Testis (tissue), 3 donors: ENCODE measurements around the gene CFAP221. TPM values are rescaled to one million over a fixed set of nuclear protein-coding genes. Genes with fewer than 3 reads are reported as not detected.

Source experiments
- DNase-seq: peaks from one replicate; pipeline ENCODE4 v3.0.0-alpha.2; 2019
- H3K27ac ChIP-seq, 2 donors: fragments of 200-600 bp; sonication (generic); one replicate each; pipeline ENCODE4 v1.5.1; 2019
- H3K27me3 ChIP-seq: fragments of 200-600 bp; sonication (generic); one replicate; pipeline ENCODE4 v1.5.1; 2019
- H3K36me3 ChIP-seq: fragments of 200-600 bp; sonication (generic); one replicate; pipeline ENCODE4 v1.5.1; 2017; ENCODE audit warnings: low read depth; ENCODE audit errors: missing control alignments
- H3K4me1 ChIP-seq: fragments of 200-600 bp; sonication (generic); one replicate; pipeline ENCODE4 v1.5.1; 2019
- H3K4me3 ChIP-seq, 2 donors: fragments of 200-600 bp; sonication (generic); one replicate each; pipeline ENCODE4 v1.5.1; 2017 to 2019
- H3K9me3 ChIP-seq: fragments of 200-600 bp; sonication (generic); one replicate; pipeline ENCODE4 v1.5.1; 2017
- CTCF ChIP-seq, 3 experiments: fragments of 450-650 bp in 2 of 3; fragments of 200-600 bp in 1 of 3; sonication (generic) in 1 of 3; IDR thresholded peaks; one replicate each; pipeline ENCODE4 v1.5.1; 2016 to 2019; ENCODE audit warnings: antibody characterized with exemption in 3 of 3, mild to moderate bottlenecking in 2 of 3, moderate library complexity in 1 of 3
- POLR2A ChIP-seq: fragments of 450-650 bp; IDR thresholded peaks from one replicate; pipeline ENCODE4 v1.6.1; 2017; ENCODE audit warnings: antibody characterized with exemption, mild to moderate bottlenecking, moderate library complexity
- WGBS, 2 donors: methylation state at CpG; one replicate each; pipeline ENCODE4 v1.1.5; 2018; 5-methylcytosine and 5-hydroxymethylcytosine counted together
- intact Hi-C: fragments of 100-400 bp; cut with DNase I; formaldehyde crosslinking; loops from one replicate; pipeline ENCODE4 v1.15.1; 2023; ENCODE audit warnings: low total_unique reads
- polyA plus RNA-seq: library from polyadenylated mRNA; stranded (reverse); fragments of 350-450 nt; fragmentation: Illumina TruSeq; extraction: RNeasy Lipid Tissue Mini Kit (QIAGEN cat#74804); gene quantifications from one replicate; pipeline ENCODE4 v1.2.3, GENCODE V29; 2014; ENCODE audit warnings: low read depth, low replicate concordance; ENCODE audit not compliant: insufficient read depth
- total RNA-seq, 2 donors: library from RNA; depleted of rRNA; stranded (reverse); fragments of >200 nt; gene quantifications; one replicate each; pipeline ENCODE4 v1.2.3, GENCODE V29; 2016

Gene CFAP221
- total and polyA plus RNA-seq, 3 donors from 2014 or later, result 28.2 to 91.2 (median 62.4) TPM

DNA sequence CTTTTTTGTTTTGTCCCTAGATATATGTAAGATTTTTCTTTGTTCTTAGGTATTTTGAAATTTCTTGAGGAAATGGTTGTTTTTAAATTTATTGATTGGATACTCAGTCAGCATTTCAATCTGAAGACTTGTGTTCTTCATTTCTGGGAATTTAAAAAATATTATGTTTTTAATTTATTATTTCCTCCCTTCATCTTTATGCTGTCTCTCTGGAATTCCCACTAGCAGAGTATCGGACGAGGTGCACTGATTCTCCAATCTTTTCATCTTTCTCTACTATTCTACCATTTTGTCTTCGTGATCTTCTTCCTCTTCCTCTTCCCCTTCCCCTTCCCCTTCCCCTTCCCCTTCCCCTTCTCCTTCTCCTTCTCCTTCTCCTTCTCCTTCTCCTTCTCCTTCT is 32.3 kb upstream of the CFAP221 start:
- WGBS, 2 donors, result 84 to 86% methylated on average over 3 of the region's 3 CpGs
- Histone ChIP-seq H3K27me3 (no peaks in the 10 kb centered on the region), H3K4me3 (no peak overlapping the region), H3K9me3 (no peaks in the 10 kb centered on the region), H3K4me1 (no peaks in the 10 kb centered on the region), H3K27ac (no peak overlapping the region), H3K36me3 (no peaks in the 10 kb centered on the region)
- TF ChIP-seq CTCF (IDR thresholded peaks at IDR 0.05), result no peak
- TF ChIP-seq POLR2A, result no peak
- no peak for DNase-seq
- intact Hi-C loops, result no loop called here

- WGBS, 2 donors, result 88 to 100% methylated on average over 1 of the region's 1 CpG
- Histone ChIP-seq H3K27me3 (no peaks in the 10 kb centered on the region), H3K4me3 (no peak overlapping the region), H3K36me3 (no peaks in the 10 kb centered on the region), H3K27ac (no peak overlapping the region), H3K9me3 (no peaks in the 10 kb centered on the region), H3K4me1 (no peaks in the 10 kb centered on the region)
- no peak for DNase-seq
- intact Hi-C loops, result no loop called here
- TF ChIP-seq POLR2A (no peak), CTCF (IDR thresholded peaks at IDR 0.05) (no peak)
These were observed 31.3 kb upstream of the CFAP221 start for GRCh38 chr2:119512946-119513345.

GRCh38 chr2:119513832-119514231 is 30.4 kb upstream of the CFAP221 start:
- Histone ChIP-seq H3K4me3 (no peak overlapping the region), H3K36me3 (no peaks in the 10 kb centered on the region), H3K27me3 (no peaks in the 10 kb centered on the region), H3K9me3 (no peaks in the 10 kb centered on the region), H3K4me1 (no peaks in the 10 kb centered on the region), H3K27ac (no peak overlapping the region)
- intact Hi-C loops, result no loop called here
- no peak for DNase-seq
- WGBS, 2 donors, result 68 to 71% methylated on average over 1 of the region's 1 CpG
- TF ChIP-seq POLR2A (no peak), CTCF (IDR thresholded peaks at IDR 0.05) (no peak)

- WGBS, 2 donors, result 90 to 92% methylated on average over 2 of the region's 2 CpGs
- no peaks in the 10 kb centered on the region for H3K4me1 ChIP-seq
- no peaks in the 10 kb centered on the region for H3K27me3 ChIP-seq
- H3K36me3 ChIP-seq, result no peaks in the 10 kb centered on the region
- intact Hi-C loops, result no loop called here
- DNase-seq, result no peak
- TF ChIP-seq CTCF (IDR thresholded peaks at IDR 0.05) (no peak), POLR2A (no peak)
- H3K4me3 ChIP-seq, result no peak overlapping the region
- no peak overlapping the region for H3K27ac ChIP-seq
- no peaks in the 10 kb centered on the region for H3K9me3 ChIP-seq
These were observed 28.1 kb upstream of the CFAP221 start for GRCh38 chr2:119516121-119516520.

DNA sequence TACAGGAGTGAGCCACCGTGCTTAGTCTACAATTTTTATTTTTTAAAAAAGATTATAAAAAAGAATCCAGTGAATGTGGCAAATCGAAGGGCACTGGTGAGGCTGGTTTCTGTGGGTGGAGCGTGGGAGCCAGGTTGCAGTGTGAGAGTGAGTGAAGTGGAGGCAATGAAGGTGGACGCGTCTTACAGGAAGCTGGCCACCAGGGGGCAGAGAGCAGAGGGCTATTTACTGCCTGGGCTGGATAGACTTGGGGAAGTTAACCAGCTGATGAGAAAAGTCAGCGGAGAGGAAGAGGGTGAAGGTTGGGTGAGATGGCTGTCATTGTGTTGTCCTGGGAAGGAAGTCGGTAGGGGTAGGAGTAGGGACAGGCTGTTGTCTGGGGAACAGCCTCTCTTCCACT is 26.8 kb upstream of the CFAP221 start:
- Histone ChIP-seq H3K9me3 (no peaks in the 10 kb centered on the region), H3K27ac (no peak overlapping the region), H3K36me3 (no peaks in the 10 kb centered on the region), H3K4me3 (no peak overlapping the region), H3K4me1 (peaks cover 4% of the 10 kb centered on the region), H3K27me3 (no peaks in the 10 kb centered on the region)
- intact Hi-C loops, result no loop called here
- DNase-seq, result peak; percentile 79
- WGBS, 2 donors, result 52 to 53% methylated on average over 7 of the region's 7 CpGs
- no peak for TF ChIP-seq POLR2A
- TF ChIP-seq CTCF (IDR thresholded peaks at IDR 0.05), result peak; percentile 36 to 57 (median 39)
